GM23248 (cell line): Measurements from ENCODE around the gene LMX1A. TPM values are rescaled to one million over a fixed set of nuclear protein-coding genes. Genes with fewer than 3 reads are reported as not detected.

Experiments used
- DNase-seq: peaks from one replicate; pipeline ENCODE4 v3.0.0-alpha.2; 2015
- H2AFZ ChIP-seq: fragments of 200-600 bp; sonication (generic); 2 replicates; pipeline ENCODE4 v1.6.1; 2016; ENCODE audit warnings: antibody characterized with exemption
- H3F3A ChIP-seq: fragments of 200-600 bp; sonication (generic); 2 replicates; pipeline ENCODE4 v1.6.1; 2016; ENCODE audit warnings: mild to moderate bottlenecking, antibody characterized with exemption, mixed run types; ENCODE audit not compliant: insufficient read depth
- H3K27ac ChIP-seq: fragments of 200-600 bp; sonication (generic); 2 replicates; pipeline ENCODE4 v1.5.1; 2016; ENCODE audit warnings: mild to moderate bottlenecking
- H3K27me3 ChIP-seq: fragments of 200-600 bp; sonication (generic); replicated peaks from 2 replicates; pipeline ENCODE4 v1.6.1; 2016; ENCODE audit warnings: mild to moderate bottlenecking; ENCODE audit not compliant: insufficient read depth
- H3K36me3 ChIP-seq: fragments of 200-600 bp; sonication (generic); 2 replicates; pipeline ENCODE4 v1.6.1; 2016; ENCODE audit warnings: low read depth, mild to moderate bottlenecking
- H3K4me1 ChIP-seq: fragments of 200-600 bp; sonication (generic); 2 replicates; pipeline ENCODE4 v1.6.1; 2016; ENCODE audit warnings: mild to moderate bottlenecking; ENCODE audit not compliant: insufficient read depth
- H3K4me2 ChIP-seq: fragments of 200-600 bp; sonication (generic); one replicate; pipeline ENCODE4 v1.6.1; 2016; ENCODE audit warnings: mild to moderate bottlenecking; ENCODE audit not compliant: unreplicated experiment
- H3K4me3 ChIP-seq: fragments of 200-600 bp; sonication (generic); 2 replicates; pipeline ENCODE4 v1.5.1; 2016; ENCODE audit warnings: mild to moderate bottlenecking
- H3K79me2 ChIP-seq: fragments of 200-600 bp; sonication (generic); 2 replicates; pipeline ENCODE4 v1.6.1; 2016; ENCODE audit warnings: mild to moderate bottlenecking; ENCODE audit not compliant: insufficient read depth
- H3K9ac ChIP-seq: fragments of 200-600 bp; sonication (generic); 2 replicates; pipeline ENCODE4 v1.6.1; 2016; ENCODE audit warnings: mild to moderate bottlenecking
- H3K9me2 ChIP-seq: fragments of 200-600 bp; sonication (generic); 2 replicates; pipeline ENCODE4 v1.6.1; 2016; ENCODE audit warnings: mixed run types, mild to moderate bottlenecking, moderate library complexity; ENCODE audit not compliant: insufficient read depth
- H3K9me3 ChIP-seq: fragments of 200-600 bp; sonication (generic); one replicate; pipeline ENCODE4 v1.6.1; 2017; ENCODE audit warnings: low read depth
- H4K20me1 ChIP-seq: fragments of 200-600 bp; sonication (generic); 2 replicates; pipeline ENCODE4 v1.6.0; 2016; ENCODE audit not compliant: insufficient read depth
- EZH2 ChIP-seq: fragments of 200-600 bp; sonication (generic); IDR thresholded peaks from 2 replicates; pipeline ENCODE4 v1.6.1; 2018; ENCODE audit warnings: antibody characterized with exemption, mild to moderate bottlenecking; ENCODE audit not compliant: insufficient read depth, poor library complexity, severe bottlenecking
- EZH2phosphoT487 ChIP-seq: fragments of 200-600 bp; sonication (generic); IDR thresholded peaks from 2 replicates; pipeline ENCODE4 v1.6.1; 2018; ENCODE audit warnings: antibody characterized with exemption, moderate library complexity, mild to moderate bottlenecking, low read depth; ENCODE audit not compliant: insufficient read depth
- WGBS, 2 experiments: methylation state at CpG; one replicate each; pipeline ENCODE4 v1.1.6; 2015 to 2017; ENCODE audit warnings: low lambda C conversion rate in 2 of 2, low coverage in 1 of 2; ENCODE audit errors: missing lambda C conversion rate in 2 of 2; 5-methylcytosine and 5-hydroxymethylcytosine counted together
- in situ Hi-C: fragments of 300-500 bp; cut with MboI; formaldehyde crosslinking; loops from 2 replicates; pipeline ENCODE4 v1.15.0; 2020
- polyA plus RNA-seq: library from polyadenylated mRNA; unstranded; fragments of >200 nt; fragmentation: Nextera tagmentation; extraction: Ambion mirVana; gene quantifications from 2 replicates; pipeline ENCODE4 v1.2.1, GENCODE V29; 2016
- total RNA-seq: library from RNA; depleted of rRNA; stranded (reverse); fragments of >200 nt; shearing (Covaris generic); gene quantifications from 2 replicates; pipeline ENCODE4 v1.2.3, GENCODE V29; 2014

The LMX1A gene
- total and polyA plus RNA-seq, 2 experiments from 2014 or later = not detected

GRCh38 chr1:165325460-165326203, 30.9 kb downstream of the LMX1A start:
- Histone ChIP-seq H3F3A (no peaks in the 10 kb centered on the region), H3K9me2 (no peaks in the 10 kb centered on the region), H3K4me1 (no peaks in the 10 kb centered on the region), H3K36me3 (no peaks in the 10 kb centered on the region), H3K27me3 (peaks cover 12% of the 10 kb centered on the region; the same call in 1 of the 2 replicates), H3K4me3 (no peak overlapping the region), H3K4me2 (no peak overlapping the region), H3K9ac (no peak overlapping the region), H2AFZ (no peak overlapping the region), H4K20me1 (no peaks in the 10 kb centered on the region), H3K79me2 (no peaks in the 10 kb centered on the region), H3K9me3 (no peaks in the 10 kb centered on the region), H3K27ac (no peak overlapping the region)
- no peak for DNase-seq
- WGBS, 2 experiments = 28 to 30% methylated on average over 7 of the region's 7 CpGs
- in situ Hi-C loops = no loop called here
- TF ChIP-seq EZH2phosphoT487 (no peak), EZH2 (no peak)

- Histone ChIP-seq H3K9me3 (no peaks in the 10 kb centered on the region), H3K27ac (no peak overlapping the region), H2AFZ (no peak overlapping the region), H3K9ac (no peak overlapping the region), H3K27me3 (peaks cover 17% of the 10 kb centered on the region), H3K9me2 (no peaks in the 10 kb centered on the region), H3F3A (no peaks in the 10 kb centered on the region), H3K36me3 (no peaks in the 10 kb centered on the region), H3K4me3 (no peak overlapping the region), H4K20me1 (no peaks in the 10 kb centered on the region), H3K4me2 (no peak overlapping the region), H3K79me2 (no peaks in the 10 kb centered on the region), H3K4me1 (no peaks in the 10 kb centered on the region)
- 0 to 16% methylated on average over 5 of the region's 5 CpGs for WGBS, 2 experiments
- TF ChIP-seq EZH2phosphoT487 (no peak), EZH2 (no peak)
- in situ Hi-C loops = no loop called here
- DNase-seq = no peak
Measured at GRCh38 chr1:165324050-165324449, 32.5 kb downstream of the LMX1A start.

- no peaks in the 10 kb centered on the region for H3K4me1 ChIP-seq
- no peaks in the 10 kb centered on the region for H3K36me3 ChIP-seq
- H2AFZ ChIP-seq = no peak overlapping the region
- no peak overlapping the region for H3K4me2 ChIP-seq
- H4K20me1 ChIP-seq = no peaks in the 10 kb centered on the region
- H3K4me3 ChIP-seq = no peak overlapping the region
- H3K27me3 ChIP-seq = peaks cover 17% of the 10 kb centered on the region
- no peaks in the 10 kb centered on the region for H3K9me2 ChIP-seq
- no peak for TF ChIP-seq EZH2
- no peak for TF ChIP-seq EZH2phosphoT487
- no peak for DNase-seq
- H3K79me2 ChIP-seq = no peaks in the 10 kb centered on the region
- H3K27ac ChIP-seq = no peak overlapping the region
- WGBS, 2 experiments = 23 to 24% methylated on average over 5 of the region's 5 CpGs
- H3F3A ChIP-seq = no peaks in the 10 kb centered on the region
- no peak overlapping the region for H3K9ac ChIP-seq
- H3K9me3 ChIP-seq = no peaks in the 10 kb centered on the region
- in situ Hi-C loops = no loop called here
Measured at GRCh38 chr1:165317612-165318011, 38.9 kb downstream of the LMX1A start.

- Histone ChIP-seq H3F3A (no peaks in the 10 kb centered on the region), H4K20me1 (no peaks in the 10 kb centered on the region), H3K4me3 (no peak overlapping the region), H3K27ac (no peak overlapping the region), H3K79me2 (no peaks in the 10 kb centered on the region), H3K4me1 (no peaks in the 10 kb centered on the region), H3K9ac (no peak overlapping the region), H3K9me2 (no peaks in the 10 kb centered on the region), H3K4me2 (no peak overlapping the region), H2AFZ (no peak overlapping the region), H3K36me3 (no peaks in the 10 kb centered on the region), H3K9me3 (no peaks in the 10 kb centered on the region), H3K27me3 (peaks cover 11% of the 10 kb centered on the region)
- 27 to 37% methylated on average over 9 to 10 of the region's 10 CpGs for WGBS, 2 experiments
- in situ Hi-C loops = no loop called here
- TF ChIP-seq EZH2phosphoT487 (no peak), EZH2 (no peak)
- no peak for DNase-seq
Measured at GRCh38 chr1:165316153-165316772, 40.3 kb downstream of the LMX1A start.
